GM12892 (cell line): ENCODE data around the gene P2RX1.

ENCODE experiments used
- POLR2A ChIP-seq: IDR thresholded peaks from 2 replicates; pipeline ENCODE4 v1.6.1; 2011; ENCODE audit warnings: low read depth, low read length, control low read depth
- POLR2AphosphoS5 ChIP-seq: IDR thresholded peaks from 2 replicates; pipeline ENCODE4 v1.6.1; 2011; ENCODE audit warnings: low read depth, low read length, control low read depth

DNA sequence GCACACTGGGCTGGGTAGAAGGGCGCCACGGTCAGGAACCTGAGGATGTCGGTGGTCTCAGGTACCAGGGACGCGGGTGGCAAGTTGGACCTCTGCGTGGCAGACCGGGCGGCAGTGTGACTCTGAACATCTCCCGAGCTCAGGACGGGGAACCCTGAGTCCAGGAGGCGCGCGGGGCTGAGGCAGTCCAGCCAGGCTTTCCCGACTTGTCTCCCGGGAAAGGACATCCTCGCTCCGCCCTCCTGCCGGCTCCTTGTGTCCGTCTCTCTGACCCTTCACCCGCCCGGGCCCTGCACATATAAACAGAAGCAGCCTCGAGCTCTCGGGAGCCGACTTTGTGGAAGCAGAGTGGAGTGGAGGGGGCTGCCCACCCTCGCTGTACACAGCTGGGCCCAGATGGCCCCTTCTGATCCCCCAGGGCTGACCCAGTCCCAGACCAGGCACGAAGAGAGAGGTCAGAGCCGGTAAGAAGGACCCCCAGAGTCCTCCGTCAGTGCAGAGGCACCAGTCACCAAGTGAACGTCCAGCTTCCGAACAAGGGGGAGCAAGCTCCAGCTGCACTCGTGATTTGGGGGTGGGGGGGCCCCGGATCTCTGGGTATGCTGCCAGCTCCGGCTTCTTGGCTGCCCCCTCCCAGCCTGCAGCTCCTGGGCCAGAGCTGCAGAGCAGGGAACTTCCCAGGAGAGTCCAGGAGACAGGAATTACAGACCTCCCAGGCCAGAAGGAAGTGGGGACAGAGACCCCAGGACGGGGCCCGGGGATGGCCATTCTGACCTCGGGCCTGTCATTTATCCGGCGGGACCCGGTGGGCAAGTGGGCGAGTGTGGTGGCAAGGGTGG lies 8.5 kb upstream of the P2RX1 start:
- no peak for TF ChIP-seq POLR2A
- no peak for TF ChIP-seq POLR2AphosphoS5
